GM03348 (cell line): Measurements from ENCODE around the gene CALD1.

Experiments used
- DNase-seq: peaks from one replicate; pipeline ENCODE4 v3.0.0; 2012; ENCODE audit warnings: low spot score

CALD1 gene

DNA sequence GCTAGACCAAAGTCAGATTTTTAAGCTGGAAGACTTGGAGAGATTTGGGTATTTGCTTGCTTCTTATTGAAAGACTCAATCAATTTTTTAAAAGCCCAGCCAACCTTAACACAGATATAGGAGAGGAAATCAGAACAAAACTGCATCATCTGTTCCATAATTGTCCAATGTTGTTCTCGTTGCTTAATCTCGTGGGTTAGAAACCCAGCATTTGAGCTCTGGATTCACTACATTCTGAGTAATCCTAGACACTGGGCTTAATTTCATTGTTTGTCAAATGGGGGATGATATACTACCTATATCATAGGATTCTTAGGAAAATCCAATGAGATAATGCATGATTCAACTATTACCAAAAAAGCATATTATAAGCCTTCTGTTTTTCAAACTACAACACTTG is 48.9 kb downstream of the CALD1 start:
- DNase-seq, result peak; percentile 37

DNA sequence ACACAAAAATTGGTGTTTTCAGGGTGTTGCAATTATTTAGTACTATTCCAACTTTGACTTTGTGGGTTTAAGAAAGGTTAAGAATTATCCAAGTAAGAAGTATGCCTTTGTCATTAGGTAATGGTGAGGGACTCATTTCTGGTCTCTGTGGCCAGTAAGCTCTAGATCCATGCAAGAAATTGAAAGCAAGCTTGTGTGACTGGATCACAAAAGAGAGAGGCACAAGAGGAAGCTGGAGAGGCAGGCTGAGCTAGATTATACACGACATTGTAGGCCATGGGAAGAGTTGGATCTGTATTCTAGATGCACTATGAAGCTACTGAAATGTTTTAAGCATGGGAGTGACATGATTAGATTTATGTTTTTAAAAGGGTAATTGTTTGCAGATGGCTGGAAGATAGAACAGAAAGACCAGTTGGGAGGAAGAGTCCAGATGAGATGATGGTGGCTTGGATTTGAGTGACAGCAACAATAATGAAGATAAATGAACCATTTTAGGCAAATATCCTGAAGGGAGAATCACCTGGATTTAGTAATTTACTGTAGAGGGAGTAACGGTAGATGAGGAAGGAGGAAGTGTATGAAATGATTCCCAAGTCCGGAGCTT is 50.0 kb downstream of the CALD1 start:
- no peak for DNase-seq

DNA sequence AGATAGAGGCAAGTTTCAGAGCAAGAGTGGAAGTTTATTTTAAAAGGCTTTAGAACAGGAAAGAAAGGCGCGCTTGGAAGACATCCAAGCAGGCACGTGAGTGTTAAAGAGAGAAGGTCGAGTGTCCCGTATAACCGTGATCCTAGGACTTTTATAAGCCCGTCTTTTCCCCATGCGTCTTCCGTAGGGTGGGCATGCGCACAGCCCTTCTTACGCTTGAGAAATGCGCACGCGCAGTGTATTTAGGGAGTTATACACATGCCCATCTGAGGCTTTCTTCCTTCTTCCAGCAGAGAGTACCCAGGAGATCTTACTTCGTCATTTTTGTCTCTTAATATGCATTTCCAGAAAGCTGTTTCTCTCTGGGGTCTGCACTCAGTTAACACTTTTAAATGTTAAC is 52.4 kb downstream of the CALD1 start:
- DNase-seq, result no peak

DNA sequence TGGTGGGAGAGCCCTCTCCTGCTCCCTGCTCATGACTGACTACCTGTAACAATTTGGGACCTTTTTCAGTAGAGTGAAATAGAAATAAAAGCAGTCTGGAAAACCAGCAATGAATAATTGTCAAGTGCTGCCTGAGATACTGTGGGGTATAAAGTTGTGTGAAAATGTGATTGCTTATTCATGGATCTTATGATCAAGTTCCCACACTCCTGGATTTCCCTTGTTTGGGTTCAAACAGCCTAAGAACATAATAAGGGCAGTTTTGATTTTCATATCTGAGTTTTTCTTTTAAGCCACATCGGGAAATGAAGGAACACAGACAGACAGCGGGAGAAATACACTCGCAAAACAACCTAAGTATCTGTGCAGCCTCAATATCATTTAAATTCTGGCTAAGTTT is 52.9 kb downstream of the CALD1 start:
- DNase-seq, result no peak

DNA sequence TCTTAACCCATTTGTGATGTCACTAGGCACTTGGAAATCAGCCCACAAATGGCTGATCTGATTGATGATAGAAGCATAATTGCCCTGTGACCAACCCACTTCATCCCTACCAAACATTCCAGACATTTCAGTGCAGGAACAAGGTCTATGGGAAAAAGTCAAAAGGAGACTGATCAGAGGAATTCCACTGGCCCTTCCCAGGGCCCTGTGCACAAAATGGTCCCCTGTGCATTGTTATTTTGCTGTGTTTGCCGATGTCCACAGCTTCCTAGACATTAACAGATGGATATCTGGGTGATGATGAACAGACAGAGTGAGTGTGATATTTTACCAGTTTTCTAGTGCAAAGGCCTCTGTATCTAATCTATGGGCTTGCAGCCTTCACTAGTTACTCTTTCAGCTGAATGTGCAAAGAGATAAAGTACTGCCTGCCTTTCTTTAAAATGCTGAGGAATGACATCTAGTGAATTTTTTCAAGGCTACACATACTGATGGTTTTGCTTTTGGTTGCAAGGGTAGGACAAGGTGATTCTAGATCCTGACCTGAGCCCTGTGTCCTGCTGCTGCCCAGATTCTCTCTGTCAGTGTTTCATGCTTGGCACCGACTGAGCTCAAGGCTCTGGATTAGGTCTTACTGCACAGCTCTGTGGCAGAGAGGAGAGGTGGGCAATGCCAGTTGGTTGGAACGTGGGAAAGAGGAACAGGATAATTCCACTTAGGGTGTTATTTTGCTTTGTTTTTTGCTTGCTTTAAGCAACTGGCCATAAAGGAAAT is 55.4 kb downstream of the CALD1 start:
- peak; percentile 13 for DNase-seq

DNA sequence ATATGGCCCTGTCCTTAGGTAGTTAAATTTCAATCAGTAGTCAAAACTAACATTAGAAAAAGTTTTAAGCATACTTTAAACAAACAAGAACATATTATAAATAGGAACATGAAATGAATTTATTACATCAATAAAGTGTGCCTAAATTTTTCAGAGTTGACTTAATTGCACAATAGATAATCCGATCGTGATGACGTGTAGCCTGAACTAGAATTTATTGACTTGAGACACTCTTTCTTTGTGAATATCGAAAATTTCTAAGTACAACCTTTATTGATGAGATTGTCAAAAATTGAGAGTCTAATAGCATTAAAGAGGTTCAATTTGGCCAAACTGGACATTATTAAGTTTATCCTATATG is 56.0 kb downstream of the CALD1 start:
- DNase-seq, result no peak

DNA sequence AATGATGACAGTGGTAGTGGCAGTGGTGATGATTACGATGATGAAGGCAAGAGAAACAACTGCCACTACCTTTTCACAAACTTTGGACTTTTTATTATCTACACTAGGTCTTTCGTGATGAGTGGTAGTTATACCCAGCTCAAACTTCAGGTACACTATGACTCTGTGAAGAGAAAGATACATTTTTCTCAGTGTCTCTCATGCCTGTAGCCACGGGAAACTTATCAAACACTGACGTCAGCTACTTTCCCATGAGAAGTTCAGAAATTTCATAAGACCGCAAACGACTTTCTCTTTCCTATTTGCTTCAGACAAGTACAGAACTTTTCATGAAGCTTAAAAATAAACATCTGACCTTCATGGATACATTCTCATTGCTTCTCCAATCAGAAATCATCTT is 57.0 kb downstream of the CALD1 start:
- no peak for DNase-seq

DNA sequence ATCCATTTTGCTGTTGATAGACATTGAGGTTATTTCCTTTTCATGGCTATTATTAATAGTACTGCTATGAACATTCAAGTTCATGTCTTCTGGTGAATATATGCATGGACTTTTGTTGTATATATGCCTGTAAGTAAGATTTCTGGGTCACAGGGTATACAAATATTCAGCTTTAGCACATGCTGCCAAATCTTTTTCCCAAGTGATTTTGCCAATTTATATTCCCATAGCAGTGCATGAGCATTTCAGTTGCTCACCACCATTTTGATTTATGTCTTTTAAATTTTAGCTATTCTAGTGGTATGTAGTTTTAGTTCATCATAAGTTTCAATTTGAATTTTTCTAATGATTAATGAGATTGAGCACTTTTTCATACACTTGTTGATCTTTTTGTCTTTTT is 59.9 kb downstream of the CALD1 start:
- DNase-seq, result no peak

DNA sequence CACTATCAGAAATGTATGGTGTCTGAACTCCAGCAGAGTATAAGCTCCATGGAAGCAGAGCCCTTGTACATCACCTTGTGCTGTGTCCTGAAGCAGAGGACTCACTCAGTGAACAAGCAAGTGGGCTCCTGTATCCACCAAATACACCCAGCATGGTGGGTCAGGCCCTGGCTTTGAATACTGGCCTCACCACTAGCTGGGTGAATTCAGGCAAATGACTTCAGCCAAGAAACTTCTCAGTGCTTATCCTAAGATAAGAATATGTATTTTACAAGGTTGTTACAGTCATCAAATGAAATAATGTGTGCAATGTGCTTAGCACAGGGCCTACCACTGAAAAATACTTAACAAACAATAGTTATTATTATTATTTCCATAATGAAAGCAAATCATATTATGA is 62.6 kb downstream of the CALD1 start:
- no peak for DNase-seq

DNA sequence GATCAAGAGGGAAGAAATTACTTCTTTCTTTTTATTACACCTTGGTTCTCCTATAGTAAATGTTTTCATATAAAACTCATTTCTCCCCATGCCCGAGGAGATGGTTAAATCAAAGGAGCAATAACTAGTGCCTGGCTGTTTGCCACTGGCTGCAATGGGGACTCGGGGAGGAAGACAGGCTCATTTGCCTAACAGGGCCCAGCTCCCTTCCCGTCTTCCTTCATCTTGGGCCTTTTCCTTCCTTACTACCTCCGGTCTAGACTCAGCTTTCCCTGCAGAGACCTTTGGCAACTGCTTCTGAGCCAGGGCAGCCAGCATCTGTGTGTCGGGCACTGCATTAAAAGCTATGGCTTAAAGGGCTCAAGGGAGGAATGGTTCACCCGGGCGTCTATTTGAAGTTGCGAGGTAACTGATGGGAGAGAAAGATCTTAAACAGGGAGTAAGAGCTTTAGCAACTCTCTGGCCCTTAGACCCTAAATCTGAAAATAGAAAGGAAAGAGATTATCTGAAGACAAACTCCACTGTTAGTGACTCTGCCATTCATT is 63.5 kb downstream of the CALD1 start:
- no peak for DNase-seq

DNA sequence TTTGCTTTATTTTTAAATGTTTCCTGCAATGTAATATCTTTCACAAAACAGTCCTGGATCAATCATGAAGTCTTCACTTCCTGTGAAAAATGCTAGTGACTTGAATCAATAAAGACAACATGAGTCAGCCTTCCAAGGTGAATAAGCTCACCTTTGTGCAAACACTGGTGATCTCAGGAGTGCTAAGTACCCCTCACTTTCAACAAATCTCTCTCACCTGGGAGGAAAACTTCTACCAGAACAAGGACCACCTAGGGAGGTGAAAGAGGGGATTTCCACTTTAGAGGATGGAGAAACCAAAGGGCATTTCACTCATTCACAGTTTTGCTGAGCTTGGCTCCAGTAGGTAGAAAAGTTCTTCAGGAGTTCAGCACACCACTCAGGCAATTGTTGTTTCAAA is 64.8 kb downstream of the CALD1 start:
- DNase-seq, result no peak

DNA sequence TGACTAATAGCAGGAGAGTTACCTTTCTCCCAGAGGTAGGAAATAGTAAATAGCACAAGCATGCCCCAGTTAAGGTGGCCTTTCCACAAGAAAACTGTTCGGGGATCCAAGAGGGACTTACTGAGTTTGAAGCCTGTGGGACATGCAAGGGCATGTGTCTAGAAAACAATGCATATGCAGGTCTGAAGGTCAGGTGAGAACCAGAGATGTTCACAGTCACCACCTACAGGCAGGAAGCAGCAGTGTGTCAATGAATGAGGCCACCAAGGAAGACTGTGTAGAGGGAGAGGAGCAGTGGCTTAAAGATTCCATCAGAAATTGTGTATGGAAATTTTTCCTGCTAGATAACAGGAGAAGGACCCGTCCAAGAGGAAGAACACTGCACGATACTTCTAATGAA is 66.0 kb downstream of the CALD1 start:
- no peak for DNase-seq

DNA sequence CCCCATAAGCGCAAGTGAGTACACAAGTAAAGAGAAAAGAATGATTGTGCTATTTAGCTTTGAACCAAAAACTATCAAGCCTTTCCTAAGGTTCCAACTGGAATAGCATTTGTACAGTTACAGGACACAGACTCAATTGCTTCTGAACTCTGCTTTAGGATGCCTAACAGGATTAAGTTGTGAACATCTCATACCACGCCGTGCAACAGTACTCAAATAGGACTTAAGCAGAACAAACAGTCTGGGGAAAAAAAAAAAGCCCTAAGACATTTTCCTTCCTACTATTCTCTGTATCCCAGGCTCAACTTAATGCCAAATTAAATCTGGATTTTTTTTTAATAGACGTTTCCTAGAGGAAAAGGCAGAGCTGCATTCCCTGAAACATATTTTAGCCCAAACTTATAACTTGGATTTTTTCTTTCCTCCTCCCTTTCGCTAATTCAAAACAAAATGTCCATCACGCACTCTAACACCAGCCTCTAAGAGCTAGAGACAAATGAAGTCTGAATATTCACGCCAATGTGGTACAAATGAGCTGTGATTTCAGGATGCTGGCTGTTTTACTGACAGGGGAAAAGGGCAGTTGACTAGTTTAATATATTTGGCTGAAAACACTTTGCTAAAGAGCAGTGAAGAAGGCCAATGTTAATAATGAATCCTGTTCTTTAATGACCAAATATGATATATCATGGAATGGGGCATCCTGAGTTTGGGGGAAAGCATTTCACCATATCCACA is 68.6 kb downstream of the CALD1 start:
- no peak for DNase-seq

DNA sequence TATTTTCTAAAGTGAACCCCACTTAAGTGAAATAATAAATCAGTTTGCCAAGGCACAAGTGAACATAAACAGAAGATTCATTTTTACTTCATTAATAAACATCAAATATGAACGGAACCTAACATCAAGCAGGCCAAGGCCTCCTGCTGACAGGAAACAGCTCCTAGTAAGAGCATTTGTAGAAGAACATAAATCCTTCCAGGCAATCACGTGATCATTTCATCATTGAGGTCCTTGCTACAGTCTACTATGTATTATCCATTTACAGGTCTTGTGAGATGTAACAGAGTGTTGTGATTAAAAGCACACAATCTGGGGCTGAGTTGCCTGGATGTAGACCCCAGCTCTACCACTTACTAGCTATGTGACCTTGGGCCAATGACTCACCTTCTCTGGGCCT is 70.6 kb downstream of the CALD1 start:
- DNase-seq, result no peak

DNA sequence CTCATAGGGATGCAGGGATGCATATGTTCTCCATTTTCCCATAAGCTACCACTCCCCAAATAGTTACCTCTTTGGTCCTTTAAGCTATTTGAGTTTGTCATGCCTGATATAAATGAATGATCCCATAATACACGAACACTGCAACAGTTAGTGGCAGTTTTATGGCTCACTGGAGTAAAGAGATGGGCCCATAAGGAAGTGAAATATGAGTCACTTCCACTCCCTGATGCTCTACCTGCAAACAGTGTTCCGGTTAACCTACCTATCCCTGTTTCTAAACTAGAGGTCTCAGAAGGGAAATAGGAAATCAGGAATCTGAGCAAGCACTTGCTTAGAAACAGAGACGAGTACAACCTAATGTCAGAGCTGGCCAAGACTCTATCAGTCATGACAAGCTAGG is 71.7 kb downstream of the CALD1 start:
- no peak for DNase-seq

DNA sequence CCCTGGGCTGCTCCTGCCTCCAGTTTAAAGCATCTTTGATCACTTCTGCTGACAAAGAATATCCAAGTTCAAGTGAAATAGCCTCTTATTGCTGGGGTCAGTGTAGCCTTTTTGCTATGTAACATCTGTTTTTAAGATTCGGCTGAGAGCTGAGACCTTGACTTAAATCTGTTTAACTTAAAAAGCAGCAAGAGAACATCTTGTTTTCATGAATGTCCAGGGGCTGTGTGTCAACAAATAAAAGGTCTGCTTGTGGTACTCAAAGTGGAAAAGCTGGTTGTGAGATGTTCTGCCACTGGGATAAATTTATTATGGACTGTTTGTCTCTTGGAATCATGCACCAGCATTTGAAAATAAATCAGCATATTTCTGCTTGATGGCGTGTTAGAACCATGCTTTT is 73.2 kb downstream of the CALD1 start:
- DNase-seq, result no peak

DNA sequence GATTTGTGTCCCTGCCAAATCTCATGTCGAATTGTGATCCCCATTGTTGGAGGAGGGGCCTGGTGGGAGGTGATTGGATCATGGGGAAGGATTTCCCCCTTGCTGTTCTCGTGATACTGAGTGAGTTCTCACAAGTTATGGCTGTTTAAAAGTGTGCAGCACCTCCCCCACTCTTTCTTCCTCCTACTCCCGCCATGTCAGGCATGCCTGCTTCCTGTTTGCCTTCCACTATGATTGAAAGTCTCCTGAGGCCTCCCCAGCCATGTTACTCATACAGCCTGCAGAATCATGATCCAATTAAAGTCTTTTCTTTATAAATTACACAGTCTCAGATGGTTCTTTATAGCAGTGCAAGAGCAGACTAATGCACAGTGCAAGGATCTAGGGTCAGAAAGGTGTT is 75.4 kb downstream of the CALD1 start:
- no peak for DNase-seq

DNA sequence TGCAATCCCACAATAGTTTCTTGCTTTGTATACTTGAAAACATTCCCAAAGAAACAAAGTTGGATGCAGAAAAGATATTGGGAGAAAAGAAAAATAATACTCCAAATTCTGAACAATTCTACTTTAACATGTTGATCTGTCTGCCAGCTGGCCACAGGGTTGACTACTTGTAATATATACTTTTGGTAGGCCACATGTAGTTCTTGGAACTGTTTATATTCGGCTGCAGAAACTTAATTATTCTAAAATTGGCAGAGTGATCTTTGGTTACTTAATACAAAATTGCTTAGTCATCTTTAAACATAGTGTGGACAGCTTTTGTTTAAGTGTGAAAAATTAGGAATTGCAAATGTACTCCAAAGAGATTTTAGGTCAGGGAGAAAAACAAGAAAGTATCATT is 76.0 kb downstream of the CALD1 start:
- peak; percentile 6 for DNase-seq

DNA sequence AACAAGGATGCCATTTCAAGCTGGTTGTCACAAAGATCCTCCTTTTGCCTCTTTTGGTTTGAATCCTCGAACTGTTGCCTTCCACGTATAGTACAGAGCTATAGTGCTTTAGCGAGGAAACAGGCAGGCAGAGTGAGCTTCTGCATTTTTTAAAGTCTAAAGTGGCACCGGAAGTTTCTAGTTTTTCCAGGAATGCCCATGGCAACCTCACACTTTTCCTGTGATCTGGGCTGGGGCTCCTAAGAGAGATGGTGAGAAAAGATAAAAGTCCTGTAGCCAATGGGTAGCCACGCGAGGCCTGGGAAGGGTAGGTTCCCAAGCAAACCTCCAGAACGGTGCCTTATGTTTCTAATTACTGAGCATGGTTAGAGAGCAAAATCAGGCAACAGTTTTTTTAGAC is 76.7 kb downstream of the CALD1 start:
- peak; percentile 65 for DNase-seq

DNA sequence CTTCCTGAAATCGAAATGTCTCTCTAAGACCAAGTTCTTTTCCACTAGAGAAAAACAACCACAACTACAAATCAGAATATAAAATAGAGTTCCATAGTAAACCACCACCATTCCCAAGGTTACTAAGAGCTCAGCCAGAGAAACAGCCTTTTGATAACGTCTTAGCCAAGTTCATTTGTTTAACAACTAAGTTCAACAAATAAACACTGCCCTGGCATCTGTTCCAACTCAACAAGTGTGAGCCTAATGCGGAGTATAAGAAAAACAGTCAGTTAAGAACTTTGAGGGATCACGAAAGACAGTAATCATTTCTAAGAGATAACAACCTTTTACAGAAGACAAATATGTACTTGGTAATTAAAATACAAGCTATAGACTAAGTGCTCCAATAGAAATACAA is 77.3 kb downstream of the CALD1 start:
- DNase-seq, result no peak

DNA sequence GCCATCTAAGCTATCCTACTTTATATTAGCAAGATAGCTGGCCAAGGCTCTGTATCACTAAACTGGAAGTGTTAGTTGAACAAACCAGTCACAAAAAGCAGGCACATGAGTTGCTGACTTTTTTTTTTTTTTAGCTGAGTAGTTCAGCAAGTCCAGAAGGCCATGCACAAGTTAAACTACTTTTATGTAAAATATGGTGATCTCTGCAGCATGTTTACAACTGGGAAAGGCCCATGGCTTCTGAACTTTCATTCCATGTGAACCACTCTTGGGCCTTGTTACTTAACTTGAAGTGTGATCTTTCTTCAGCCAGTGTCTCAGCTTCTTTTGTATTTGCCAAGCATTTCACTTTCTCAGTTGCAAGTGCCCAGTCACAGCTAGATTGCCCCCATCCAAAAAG is 78.5 kb downstream of the CALD1 start:
- no peak for DNase-seq

DNA sequence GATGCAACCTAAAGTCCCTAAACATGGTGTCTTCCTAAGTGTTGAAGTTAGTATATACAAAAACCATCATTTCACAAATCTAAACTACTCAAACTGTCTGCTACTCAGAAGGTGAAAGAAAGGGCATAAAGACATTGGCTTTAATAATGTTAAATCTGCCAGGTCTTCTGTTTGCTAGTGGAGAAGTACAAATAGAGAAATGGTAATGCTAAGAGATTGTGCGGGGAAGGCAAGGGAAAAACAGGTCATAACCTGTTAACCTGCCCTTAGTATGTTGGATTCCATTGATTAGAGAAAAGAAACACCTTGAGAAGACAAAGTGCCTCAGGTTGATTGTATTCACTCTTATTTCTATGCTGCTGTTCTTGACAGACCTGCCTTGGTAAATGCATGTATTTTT is 80.3 kb downstream of the CALD1 start:
- DNase-seq, result no peak
